Measurements from ENCODE around the gene SNPH.

DNA sequence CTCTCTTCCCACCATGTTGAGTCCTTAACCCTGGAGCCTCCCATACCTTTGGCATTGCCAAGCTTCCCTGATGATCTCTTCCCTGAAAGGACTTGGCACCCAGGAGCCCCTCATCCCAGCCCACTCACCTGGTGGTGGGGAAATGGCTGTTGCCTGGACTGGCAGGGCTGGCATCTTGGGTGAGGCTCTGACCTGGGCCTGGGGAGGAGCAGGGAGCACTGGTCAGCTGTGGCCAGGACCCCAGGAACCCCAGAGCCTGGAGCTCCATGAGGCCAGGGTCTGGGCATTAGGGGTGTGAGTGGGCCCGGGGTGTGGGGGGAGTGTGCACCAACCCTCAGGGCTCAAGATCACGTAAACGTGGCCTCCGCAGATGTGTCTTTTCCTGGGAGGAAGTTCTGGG is 53.4 kb downstream of the SNPH start:
- no peak for TF ChIP-seq EZH2 (IDR thresholded peaks at IDR 0.05; ENCODE audit: insufficient read depth, poor library complexity, severe bottlenecking)
- no peak for TF ChIP-seq EZH2phosphoT487 (IDR thresholded peaks at IDR 0.05; ENCODE audit: insufficient read depth, low read depth)

Data from GM23248 (cell line).